Lower lobe of right lung (tissue), 2 donors: ENCODE measurements around the gene SUSD3. TPM values are rescaled to one million over a fixed set of nuclear protein-coding genes. Genes with fewer than 3 reads are reported as not detected.

Source experiments
- ATAC-seq, 2 donors: fragments of 200-7000 bp; cut with Tn5 transposase; one replicate each; pipeline ENCODE4 v1.9.1; 2020 to 2022; ENCODE audit warnings: mild to moderate bottlenecking in 2 of 2, moderate library complexity in 2 of 2
- DNase-seq: peaks from one replicate; pipeline ENCODE4 v3.0.0-alpha.2; 2020
- H3K27ac ChIP-seq: fragments of 200-600 bp; one replicate; pipeline ENCODE4 v1.8.0; 2022
- H3K27me3 ChIP-seq: fragments of 200-600 bp; one replicate; pipeline ENCODE4 v1.8.0; 2022; ENCODE audit warnings: low read depth
- H3K36me3 ChIP-seq: fragments of 200-600 bp; one replicate; pipeline ENCODE4 v1.8.0; 2022; ENCODE audit warnings: mild to moderate bottlenecking
- H3K4me1 ChIP-seq: fragments of 200-600 bp; one replicate; pipeline ENCODE4 v1.8.0; 2022
- H3K4me3 ChIP-seq: fragments of 200-600 bp; one replicate; pipeline ENCODE4 v1.8.0; 2022; ENCODE audit warnings: mild to moderate bottlenecking
- H3K9me3 ChIP-seq: fragments of 200-600 bp; one replicate; pipeline ENCODE4 v1.8.0; 2022
- CTCF ChIP-seq: fragments of 200-600 bp; IDR thresholded peaks from one replicate; pipeline ENCODE4 v1.8.0; 2022; ENCODE audit warnings: antibody characterized with exemption, mild to moderate bottlenecking
- intact Hi-C: fragments of 100-400 bp; cut with DNase I; formaldehyde crosslinking; loops from one replicate; pipeline ENCODE4 v1.11.0; 2022
- total RNA-seq: library from RNA; stranded (reverse); fragmentation: NEBNext Ultra II Directional; extraction: Animal tissue kit (Norgen Biotek cat#: 25700); gene quantifications from one replicate; pipeline ENCODE4 v1.2.1, GENCODE V29; 2021
- donor health status: DM: no; HTN: yes; CAD: no; lungs with severe emphysema.

SUSD3 gene
- total RNA-seq, 1 donor from 2014 or later = 5.3 TPM

DNA sequence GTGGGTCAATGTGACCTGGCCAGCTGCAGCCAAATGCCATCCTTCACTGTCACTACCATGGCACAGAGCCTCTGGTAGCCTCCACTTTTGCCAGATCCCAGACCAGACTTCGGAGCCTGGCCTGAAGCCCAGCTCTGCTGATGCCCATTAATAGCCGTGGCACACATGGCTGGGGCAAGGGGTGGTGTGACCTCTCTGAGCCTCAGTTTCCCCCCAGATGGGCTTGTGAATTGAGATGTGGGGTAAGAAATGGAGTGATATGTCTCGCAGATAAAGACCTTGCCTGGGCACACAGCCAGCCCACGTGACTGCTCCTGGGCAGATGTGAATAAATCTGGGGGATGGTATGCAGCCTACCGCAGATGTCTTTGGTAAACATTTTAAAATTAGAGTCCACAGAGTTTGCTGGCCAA, 13.9 kb downstream of the SUSD3 start:
- no peaks in the 10 kb centered on the region for H3K9me3 ChIP-seq
- H3K27ac ChIP-seq = no peak overlapping the region

GRCh38 chr9:93076101-93076791, 17.7 kb downstream of the SUSD3 start:
- no peak for ATAC-seq
- intact Hi-C loops = no loop called here
- Histone ChIP-seq H3K4me3 (no peak overlapping the region), H3K4me1 (peaks cover 5% of the 10 kb centered on the region), H3K27ac (no peak overlapping the region), H3K9me3 (no peaks in the 10 kb centered on the region), H3K36me3 (no peaks in the 10 kb centered on the region), H3K27me3 (no peaks in the 10 kb centered on the region)
- no peak for TF ChIP-seq CTCF
- DNase-seq = no peak

More for the DNA sequence above, 13.9 kb downstream of the SUSD3 start:
- H3K36me3 ChIP-seq = no peaks in the 10 kb centered on the region
- ATAC-seq (peak; percentile 10 to 29), DNase-seq (no peak)
- no peaks in the 10 kb centered on the region for H3K27me3 ChIP-seq
- no peak overlapping the region for H3K4me3 ChIP-seq
- peaks cover 5% of the 10 kb centered on the region for H3K4me1 ChIP-seq
- TF ChIP-seq CTCF = no peak
- intact Hi-C loops = no loop called here

DNA sequence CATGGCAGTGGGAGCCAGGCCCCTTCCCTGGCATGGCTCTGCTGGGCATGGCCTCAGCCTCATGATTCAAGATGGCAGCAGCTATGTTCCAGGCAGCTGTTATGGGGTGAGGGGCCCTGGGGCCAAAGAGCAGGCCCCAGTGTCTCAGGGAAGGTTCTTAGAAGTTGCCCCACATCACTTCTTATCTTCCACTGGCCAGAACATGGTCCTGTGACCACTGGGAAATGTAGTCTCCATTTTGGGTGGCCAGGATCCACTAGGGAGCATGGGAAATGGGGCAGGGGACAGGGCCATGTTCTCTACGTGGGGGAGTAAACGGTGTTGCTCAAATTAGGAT, 18.3 kb downstream of the SUSD3 start:
- H3K9me3 ChIP-seq = no peaks in the 10 kb centered on the region
- no peak overlapping the region for H3K4me3 ChIP-seq
- no peak for TF ChIP-seq CTCF
- H3K36me3 ChIP-seq = no peaks in the 10 kb centered on the region
- ATAC-seq (no peak), DNase-seq (no peak)
- H3K27ac ChIP-seq = no peak overlapping the region
- intact Hi-C loops = no loop called here
- no peaks in the 10 kb centered on the region for H3K27me3 ChIP-seq
- H3K4me1 ChIP-seq = peaks cover 5% of the 10 kb centered on the region

GRCh38 chr9:93077367-93077766, 18.9 kb downstream of the SUSD3 start:
- no peaks in the 10 kb centered on the region for H3K9me3 ChIP-seq
- DNase-seq (no peak), ATAC-seq (no peak)
- H3K36me3 ChIP-seq = no peaks in the 10 kb centered on the region
- no peak overlapping the region for H3K27ac ChIP-seq
- intact Hi-C loops = no loop called here
- no peak for TF ChIP-seq CTCF
- peaks cover 1% of the 10 kb centered on the region for H3K4me1 ChIP-seq
- H3K27me3 ChIP-seq = no peaks in the 10 kb centered on the region
- H3K4me3 ChIP-seq = no peak overlapping the region

DNA sequence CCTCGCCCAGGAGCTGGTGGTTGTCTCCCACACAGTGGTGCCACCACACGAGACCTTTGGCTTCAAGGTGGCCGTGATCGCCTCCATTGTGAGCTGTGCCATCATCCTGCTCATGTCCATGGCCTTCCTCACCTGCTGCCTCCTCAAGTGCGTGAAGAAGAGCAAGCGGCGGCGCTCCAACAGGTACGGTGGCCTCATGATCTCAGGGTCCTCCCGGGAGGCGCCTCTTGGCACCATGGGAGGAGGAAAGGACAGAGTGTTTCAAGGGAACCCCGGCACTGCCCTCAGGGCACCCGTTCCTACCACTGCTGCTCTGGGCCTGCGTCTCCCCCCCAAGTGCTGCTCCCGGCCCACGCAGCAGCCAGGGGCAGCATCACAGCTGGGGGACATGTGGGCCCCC, 19.3 kb downstream of the SUSD3 start:
- ATAC-seq = no peak
- no peaks in the 10 kb centered on the region for H3K9me3 ChIP-seq
- TF ChIP-seq CTCF = no peak
- DNase-seq = peak; percentile 34
- intact Hi-C loops = no loop called here
- no peak overlapping the region for H3K27ac ChIP-seq
- no peak overlapping the region for H3K4me3 ChIP-seq
- H3K27me3 ChIP-seq = no peaks in the 10 kb centered on the region
- H3K4me1 ChIP-seq = peaks cover 2% of the 10 kb centered on the region
- H3K36me3 ChIP-seq = no peaks in the 10 kb centered on the region

GRCh38 chr9:93079371-93079770, 20.9 kb downstream of the SUSD3 start:
- DNase-seq (peak; percentile 34), ATAC-seq (no peak)
- Histone ChIP-seq H3K9me3 (no peaks in the 10 kb centered on the region), H3K4me1 (peaks cover 9% of the 10 kb centered on the region), H3K27ac (no peak overlapping the region), H3K36me3 (no peaks in the 10 kb centered on the region), H3K27me3 (no peaks in the 10 kb centered on the region), H3K4me3 (no peak overlapping the region)
- TF ChIP-seq CTCF = no peak
- intact Hi-C loops = no loop called here
